H1 (cell line): ENCODE measurements around the gene SMG7. TPM values are rescaled to one million over a fixed set of nuclear protein-coding genes. Genes with fewer than 3 reads are reported as not detected.

Source experiments
- CTCF ChIA-PET: fragments of 300-600 bp; sonication (Branson Sonifier 250); formaldehyde crosslinking; loops from one replicate; lab custom pipeline; 2021; ENCODE audit not compliant: partially characterized antibody; lab: Charles Lee
- POLR2A ChIA-PET: fragments of 300-600 bp; sonication (Branson Sonifier 250); formaldehyde crosslinking; loops from one replicate; lab custom pipeline; 2021; ENCODE audit warnings: inconsistent platforms; ENCODE audit not compliant: partially characterized antibody; lab: Charles Lee
- DNase-seq, 2 experiments: peaks; one replicate each; pipeline versions ENCODE4 v3.0.0 to v3.0.0-alpha.2; 2010 to 2022; ENCODE audit warnings: low spot score in 2 of 2, low read depth in 1 of 2, mixed read lengths in 1 of 2
- FAIRE-seq: peaks from 2 replicates; lab custom pipeline; 2011; peaks lifted over from hg19 to GRCh38; lab: Jason Lieb, UNC
- H2AFZ ChIP-seq: 2 replicates; pipeline ENCODE4 v1.8.1; 2012; ENCODE audit warnings: low read length, inconsistent platforms
- H2AK5ac ChIP-seq: 2 replicates; pipeline ENCODE4 v1.6.1; 2013; ENCODE audit warnings: low read depth, low read length
- H2BK120ac ChIP-seq: replicated peaks from 2 replicates; pipeline ENCODE3; 2013; ENCODE audit warnings: low read depth, low read length, inconsistent platforms
- H2BK12ac ChIP-seq: 2 replicates; pipeline ENCODE4 v1.6.1; 2013; ENCODE audit warnings: low read depth, low read length
- H2BK15ac ChIP-seq: 2 replicates; pipeline ENCODE4 v1.6.1; 2013; ENCODE audit warnings: low read length
- H2BK20ac ChIP-seq: 2 replicates; pipeline ENCODE4 v1.6.1; 2013; ENCODE audit warnings: low read length
- H2BK5ac ChIP-seq: 2 replicates; pipeline ENCODE4 v1.6.1; 2013; ENCODE audit warnings: low read depth, low read length
- H3K14ac ChIP-seq: 2 replicates; pipeline ENCODE4 v1.6.1; 2013; ENCODE audit warnings: inconsistent platforms; ENCODE audit not compliant: insufficient read length
- H3K18ac ChIP-seq: 2 replicates; pipeline ENCODE4 v1.6.1; 2013; ENCODE audit warnings: low read length; ENCODE audit errors: extremely low read depth
- H3K23ac ChIP-seq: 2 replicates; pipeline ENCODE4 v1.6.1; 2013; ENCODE audit warnings: inconsistent platforms; ENCODE audit not compliant: insufficient read length
- H3K23me2 ChIP-seq: 2 replicates; pipeline ENCODE4 v1.6.1; 2013; ENCODE audit warnings: low read depth, low read length
- H3K27ac ChIP-seq: 2 replicates; pipeline ENCODE4 v1.6.1; 2011; ENCODE audit warnings: low read depth, low read length, inconsistent platforms
- H3K27me3 ChIP-seq, 4 experiments: replicated peaks in 1 of 4; 1 replicate in 1 of 4; 2 replicates in 3 of 4; pipeline versions ENCODE4 v1.6.1 to v1.8.1; 2011 to 2013; ENCODE audit warnings: low read length in 3 of 4, mild to moderate bottlenecking in 3 of 4, inconsistent platforms in 2 of 4, mixed read lengths in 2 of 4, moderate library complexity in 1 of 4; ENCODE audit not compliant: control insufficient read depth in 3 of 4, insufficient read depth in 3 of 4; ENCODE audit errors: extremely low read depth in 1 of 4
- H3K36me3 ChIP-seq, 4 experiments: 2 replicates each; pipeline versions ENCODE4 v1.6.1 to v1.8.1; 2011 to 2013; ENCODE audit warnings: mild to moderate bottlenecking in 4 of 4, low read length in 3 of 4, moderate library complexity in 2 of 4, control low read depth in 1 of 4, inconsistent platforms in 1 of 4; ENCODE audit not compliant: insufficient read depth in 4 of 4, control insufficient read depth in 2 of 4
- H3K4ac ChIP-seq: replicated peaks from 2 replicates; pipeline ENCODE3; 2013; ENCODE audit warnings: low read length, low read depth, mixed read lengths, inconsistent platforms; ENCODE audit not compliant: insufficient read length
- H3K4me1 ChIP-seq, 4 experiments: replicated peaks in 1 of 4; 1 replicate in 1 of 4; 2 replicates in 3 of 4; pipeline versions ENCODE4 v1.6.1 to v1.8.1; 2011 to 2013; ENCODE audit warnings: low read length in 3 of 4, inconsistent platforms in 2 of 4, mixed read lengths in 1 of 4; ENCODE audit not compliant: insufficient read depth in 4 of 4, control insufficient read depth in 3 of 4
- H3K4me2 ChIP-seq, 2 experiments: 2 replicates each; pipeline versions ENCODE4 v1.6.1 to v1.8.1; 2011 to 2013; ENCODE audit warnings: low read depth in 2 of 2, low read length in 2 of 2, control low read depth in 1 of 2, inconsistent platforms in 1 of 2, mild to moderate bottlenecking in 1 of 2; ENCODE audit not compliant: insufficient read depth in 1 of 2
- H3K4me3 ChIP-seq, 4 experiments: fragments of 200-600, 300-600 bp in 1 of 4; sonication (generic), shearing (Covaris generic), sonication (Bioruptor Twin) in 1 of 4; 2 replicates each; pipeline versions ENCODE4 v1.5.1 to v1.8.1; 2011 to 2016; ENCODE audit warnings: low read length in 4 of 4, low read depth in 3 of 4, control low read depth in 2 of 4, inconsistent platforms in 2 of 4, mild to moderate bottlenecking in 2 of 4, mixed read lengths in 1 of 4, moderate library complexity in 1 of 4; ENCODE audit not compliant: insufficient read depth in 2 of 4; ENCODE audit errors: extremely low read depth in 1 of 4
- H3K56ac ChIP-seq: replicated peaks from 2 replicates; pipeline ENCODE3; 2013; ENCODE audit warnings: low read depth, mild to moderate bottlenecking, mixed read lengths, low read length, inconsistent platforms; ENCODE audit not compliant: insufficient read length
- H3K79me1 ChIP-seq: 2 replicates; pipeline ENCODE4 v1.6.1; 2013; ENCODE audit warnings: low read depth, low read length, control low read depth
- H3K79me2 ChIP-seq, 2 experiments: 2 replicates each; pipeline versions ENCODE4 v1.6.1 to v1.8.1; 2012 to 2013; ENCODE audit warnings: low read length in 2 of 2, mild to moderate bottlenecking in 2 of 2, inconsistent platforms in 1 of 2; ENCODE audit not compliant: insufficient read depth in 2 of 2, control insufficient read depth in 1 of 2
- H3K9ac ChIP-seq, 4 experiments: replicated peaks in 1 of 4; 1 replicate in 1 of 4; 2 replicates in 3 of 4; pipeline versions ENCODE4 v1.6.1 to v1.8.1; 2011 to 2013; ENCODE audit warnings: low read depth in 3 of 4, low read length in 3 of 4, control low read depth in 2 of 4, mild to moderate bottlenecking in 2 of 4, moderate library complexity in 2 of 4, inconsistent platforms in 1 of 4; ENCODE audit errors: extremely low read depth in 1 of 4
- H3K9me3 ChIP-seq, 2 experiments: 2 replicates each; pipeline versions ENCODE4 v1.6.1 to v1.8.1; 2012 to 2013; ENCODE audit warnings: mild to moderate bottlenecking in 2 of 2, moderate library complexity in 2 of 2, control low read depth in 1 of 2, inconsistent platforms in 1 of 2, low read depth in 1 of 2, low read length in 1 of 2, mixed read lengths in 1 of 2; ENCODE audit not compliant: insufficient read depth in 2 of 2
- H4K20me1 ChIP-seq, 2 experiments: replicated peaks in 1 of 2; 2 replicates each; pipeline versions ENCODE3 to v1.8.1; 2011 to 2013; ENCODE audit warnings: inconsistent platforms in 2 of 2, low read length in 2 of 2, mild to moderate bottlenecking in 1 of 2; ENCODE audit not compliant: insufficient read depth in 2 of 2, control insufficient read depth in 1 of 2
- H4K5ac ChIP-seq: 2 replicates; pipeline ENCODE4 v1.6.1; 2013; ENCODE audit warnings: low read length, low read depth, mixed read lengths, inconsistent platforms; ENCODE audit not compliant: insufficient read length
- H4K8ac ChIP-seq: 2 replicates; pipeline ENCODE4 v1.8.0; 2013; ENCODE audit warnings: mild to moderate bottlenecking, moderate library complexity, low read length, inconsistent platforms; ENCODE audit not compliant: insufficient read depth; ENCODE audit errors: extremely low read depth
- H4K91ac ChIP-seq: replicated peaks from 2 replicates; pipeline ENCODE3; 2013; ENCODE audit warnings: low read length, mixed read lengths, inconsistent platforms; ENCODE audit not compliant: insufficient read length
- E2F6 ChIP-seq: IDR thresholded peaks from 2 replicates; pipeline ENCODE4 v1.6.1; 2012; ENCODE audit warnings: inconsistent platforms
- EZH2 ChIP-seq: fragments of 200-600 bp; sonication (generic); IDR thresholded peaks from 2 replicates; pipeline ENCODE4 v1.7.1; 2012; ENCODE audit warnings: low read depth, mild to moderate bottlenecking, moderate library complexity, low read length, inconsistent platforms; ENCODE audit not compliant: severe bottlenecking
- JUND ChIP-seq: IDR thresholded peaks from 2 replicates; pipeline ENCODE4 v1.6.1; 2011; ENCODE audit warnings: mild to moderate bottlenecking, improper control_type of control experiment, low read length
- POLR2AphosphoS5 ChIP-seq: IDR thresholded peaks from 2 replicates; pipeline ENCODE4 v1.6.1; 2011; ENCODE audit warnings: low read depth, low read length
- RNF2 ChIP-seq: fragments of 200-900, 300-1000 bp; sonication (generic); IDR thresholded peaks from 2 replicates; pipeline ENCODE4 v1.7.1; 2016; ENCODE audit warnings: borderline replicate concordance, low read depth, mild to moderate bottlenecking, antibody characterized with exemption, low read length; ENCODE audit not compliant: poor library complexity, severe bottlenecking; ENCODE audit errors: missing control alignments
- SAP30 ChIP-seq: fragments of 300-600 bp; sonication (generic); IDR thresholded peaks from 2 replicates; pipeline ENCODE4 v1.7.1; 2012; ENCODE audit warnings: low read length, moderate library complexity, mild to moderate bottlenecking, inconsistent platforms; ENCODE audit not compliant: insufficient read depth, insufficient replicate concordance
- SRF ChIP-seq: IDR thresholded peaks from 2 replicates; pipeline ENCODE4 v1.6.1; 2011; ENCODE audit warnings: mild to moderate bottlenecking, low read depth, low read length, moderate library complexity
- SUZ12 ChIP-seq: fragments of 200-600 bp; sonication (generic); IDR thresholded peaks from 2 replicates; pipeline ENCODE4 v1.6.1; 2012; ENCODE audit warnings: mild to moderate bottlenecking, inconsistent platforms, low read length, moderate library complexity, mixed read lengths
- TBP ChIP-seq: IDR thresholded peaks from 2 replicates; pipeline ENCODE4 v1.6.1; 2011; ENCODE audit warnings: low read depth, low read length, improper control_type of control experiment
- ZNF274 ChIP-seq: IDR thresholded peaks from 2 replicates; pipeline ENCODE4 v1.7.0; 2012; ENCODE audit warnings: low read length, borderline replicate concordance; ENCODE audit errors: extremely low read depth
- WGBS, 2 experiments: shearing (Covaris generic) in 1 of 2; methylation state at CpG; one replicate each; pipeline versions ENCODE4 v1.1.6 to v1.1.7; 2013 to 2015; ENCODE audit warnings: low lambda C conversion rate in 2 of 2, mixed read lengths in 2 of 2, inconsistent platforms in 1 of 2, low coverage in 1 of 2, missing lambda C conversion rate in 1 of 2; ENCODE audit not compliant: insufficient replicate concordance in 2 of 2, insufficient coverage in 1 of 2, insufficient read length in 1 of 2; ENCODE audit errors: extremely low coverage in 1 of 2, missing lambda C conversion rate in 1 of 2; 5-methylcytosine and 5-hydroxymethylcytosine counted together
- polyA plus RNA-seq, 7 experiments: library from polyadenylated mRNA; depleted of rRNA in 3 of 7; stranded (reverse) in 5 of 7; unstranded in 2 of 7; fragments of >200 nt in 5 of 7; fragments of 200-250 nt in 2 of 7; gene quantifications; 1 replicate in 5 of 7; 2 replicates in 1 of 7; 4 replicates in 1 of 7; pipeline versions ENCODE4 v1.2.1 to v1.2.3, GENCODE V29; 2011 to 2013; ENCODE audit warnings: missing spikeins in 2 of 7, mixed read lengths in 2 of 7
- total RNA-seq: library from RNA; stranded (reverse); fragmentation: NEBNext Ultra II Directional; extraction: Animal tissue kit (Norgen Biotek cat#: 25700); gene quantifications from 2 replicates; pipeline ENCODE4 v1.2.1, GENCODE V29; 2021

The SMG7 gene
- total and polyA plus RNA-seq, 2 of the 8 experiments (the other 6 are each of a cell fraction or from before 2014, with no cell fraction given): 39.3 to 65.6 TPM

- FAIRE-seq: no peak
- peak; percentile 94 to 97 for DNase-seq
- peak overlapping the region; percentile 99 for H2BK5ac ChIP-seq
- H3K18ac ChIP-seq: peak overlapping the region; percentile 95; the same call in 1 of the 2 replicates
- 0 out of 2 replicates have a peak overlapping the region, but pooled peaks have one; percentile 57 for H2BK20ac ChIP-seq
- no peak overlapping the region for H2BK15ac ChIP-seq
- no peak overlapping the region for H3K4ac ChIP-seq
- no peak overlapping the region for H2AK5ac ChIP-seq
- H3K4me3 ChIP-seq: peak overlapping the region; percentile 89 to 91 (median 90)
- peak overlapping the region; percentile 100; the same call in 1 of the 2 replicates for H4K8ac ChIP-seq
- 2% methylated on average over 20 of the region's 42 CpGs; no CpG with 5 or more reads in 1 of the 2 experiments for WGBS, 2 experiments
- H2BK120ac ChIP-seq: peak overlapping the region; percentile 93
- peak overlapping the region; percentile 68 to 84 for H3K4me2 ChIP-seq
- H2BK12ac ChIP-seq: no peak overlapping the region; the same call in 1 of the 2 replicates
- peak overlapping the region; percentile 97 for H4K5ac ChIP-seq
- ChIA-PET POLR2A (interaction anchor here (0.8 to 2.3 kb wide), 2 partner anchors 9 to 20 kb away, joined by 3 to 6 read pairs; no protein-coding TSS in a partner anchor), CTCF (interaction anchor here (1.3 to 1.4 kb wide), 2 partner anchors 154 to 165 kb away, joined by 3 to 4 read pairs; no protein-coding TSS in a partner anchor)
- no peaks in the 10 kb centered on the region for H3K9me3 ChIP-seq
- H3K9ac ChIP-seq: peak overlapping the region; percentile 93 to 99 (median 98)
- no peaks in the 10 kb centered on the region for H3K27me3 ChIP-seq
- no peak overlapping the region for H3K23ac ChIP-seq
- H3K79me1 ChIP-seq: peaks cover 2% of the 10 kb centered on the region
- peak overlapping the region; percentile 97 for H4K91ac ChIP-seq
- no peaks in the 10 kb centered on the region; a peak in 2 of 8 replicates for H3K36me3 ChIP-seq
- peak overlapping the region; percentile 96 for H3K56ac ChIP-seq
- peaks cover 0 to 2% (median 1%) of the 10 kb centered on the region in 4 experiments; a peak in 2 of 7 replicates for H3K4me1 ChIP-seq
- H3K27ac ChIP-seq: peak overlapping the region; percentile 99
- peaks cover 9% of the 10 kb centered on the region for H3K23me2 ChIP-seq
- peak overlapping the region; percentile 98 for H2AFZ ChIP-seq
- H4K20me1 ChIP-seq: peaks cover 6% of the 10 kb centered on the region in 2 experiments
- H3K14ac ChIP-seq: no peak overlapping the region
- peaks cover 28 to 45% of the 10 kb centered on the region in 2 experiments for H3K79me2 ChIP-seq
- TF ChIP-seq ZNF274 (no peak), POLR2AphosphoS5 (peak; percentile 42; the same call in 1 of the 2 replicates), E2F6 (peak; percentile 67), EZH2 (no peak), SUZ12 (no peak), SAP30 (peak; percentile 71), TBP (peak; percentile 83), JUND (0 out of 2 replicates have a peak, but pooled peaks have one; percentile 9), SRF (peak; percentile 49; the same call in 1 of the 2 replicates), RNF2 (no peak)
These were observed 384 bp upstream of the SMG7 start for GRCh38 chr1:183471743-183472487.
